HG02870 (cell line): Measurements from ENCODE around the gene PPP6R2.
A peak's percentile ranks its signal among the peaks of the same experiment; 100 is the strongest.
"Not testable (repeated sequence)": the region's sequence is repeated elsewhere in the genome, so short reads cannot be mapped to it uniquely, and the experiment has no call there.

Experiments
- ATAC-seq: cut with Tn5 transposase; IDR thresholded peaks from one replicate; pipeline ENCODE4 v1.9.1; 2021; ENCODE audit warnings: mild to moderate bottlenecking, moderate library complexity; ENCODE audit not compliant: unreplicated experiment

PPP6R2 gene

DNA sequence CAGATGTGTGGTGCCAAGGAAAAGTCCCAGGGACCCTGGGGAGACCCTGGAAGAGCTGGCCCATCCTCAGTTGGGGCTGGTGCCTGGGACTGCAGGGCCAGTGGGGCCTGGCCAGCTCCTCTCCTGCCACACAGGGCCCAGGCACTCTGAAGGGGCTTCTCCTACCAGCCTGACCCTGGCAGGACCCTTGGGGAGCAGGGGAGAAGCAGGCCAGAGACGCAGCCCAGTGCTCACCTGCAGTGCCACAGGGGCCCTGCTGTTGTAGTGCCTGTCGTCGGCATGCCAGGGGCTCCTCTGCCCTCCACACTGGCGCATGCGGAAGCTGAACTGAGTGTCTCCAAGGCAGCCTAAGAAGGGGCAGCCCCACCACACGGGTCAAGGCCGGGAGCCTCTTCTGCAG, 25.5 kb upstream of the PPP6R2 start:
- ATAC-seq: no peak

DNA sequence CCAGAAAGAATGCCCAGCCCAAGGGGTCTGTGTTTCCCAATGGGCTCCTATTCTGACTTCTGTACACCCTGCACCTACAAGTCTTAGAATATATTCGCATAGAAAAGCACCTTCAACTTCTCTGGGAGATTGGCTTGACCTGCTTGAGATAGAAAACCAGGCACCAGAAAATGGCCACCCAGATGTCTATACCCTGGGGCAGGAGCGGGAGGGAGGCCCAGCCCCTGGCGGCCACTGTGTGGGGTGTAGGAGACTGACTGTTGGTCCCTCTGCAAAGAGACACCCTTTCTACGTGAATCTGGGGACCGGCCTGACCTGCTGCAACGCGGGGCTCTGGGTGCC, 24.8 kb upstream of the PPP6R2 start:
- no peak for ATAC-seq

DNA sequence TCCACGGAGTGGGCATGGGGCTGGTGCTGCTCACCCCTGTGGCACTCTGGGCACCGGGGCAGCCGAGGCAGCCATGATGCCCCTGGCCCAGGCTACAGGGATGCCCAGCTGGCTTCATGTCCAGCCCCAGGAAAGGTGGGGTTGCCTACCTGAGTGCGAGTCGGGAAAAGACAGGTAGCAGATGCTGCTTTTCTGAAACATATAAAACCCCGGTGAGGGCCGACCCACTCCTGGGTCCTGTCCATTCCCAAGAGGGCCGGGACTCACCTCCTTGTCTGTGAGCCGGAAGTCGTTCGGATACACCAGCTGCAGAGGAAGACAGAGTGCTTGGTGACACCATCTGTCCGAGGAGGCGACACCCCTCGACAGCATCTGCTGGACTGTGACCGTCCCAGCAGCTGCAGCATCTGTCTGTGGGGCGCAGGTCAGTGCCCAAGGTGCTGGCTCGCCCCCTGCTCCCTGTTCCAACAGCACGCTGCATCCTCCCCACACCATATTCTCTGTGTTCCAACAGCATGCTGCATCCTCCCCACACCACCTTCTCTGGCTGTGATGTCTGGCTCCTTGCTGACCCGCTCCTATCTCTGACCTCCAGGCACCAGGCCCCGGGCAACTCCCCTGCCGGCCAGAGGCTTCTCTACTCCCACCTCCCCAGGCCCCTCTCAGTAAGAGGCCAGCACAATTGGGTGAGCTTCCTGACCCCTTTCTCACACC, 24.3 kb upstream of the PPP6R2 start:
- ATAC-seq: no peak

GRCh38 chr22:50319503-50319951, 23.6 kb upstream of the PPP6R2 start:
- no peak for ATAC-seq

DNA sequence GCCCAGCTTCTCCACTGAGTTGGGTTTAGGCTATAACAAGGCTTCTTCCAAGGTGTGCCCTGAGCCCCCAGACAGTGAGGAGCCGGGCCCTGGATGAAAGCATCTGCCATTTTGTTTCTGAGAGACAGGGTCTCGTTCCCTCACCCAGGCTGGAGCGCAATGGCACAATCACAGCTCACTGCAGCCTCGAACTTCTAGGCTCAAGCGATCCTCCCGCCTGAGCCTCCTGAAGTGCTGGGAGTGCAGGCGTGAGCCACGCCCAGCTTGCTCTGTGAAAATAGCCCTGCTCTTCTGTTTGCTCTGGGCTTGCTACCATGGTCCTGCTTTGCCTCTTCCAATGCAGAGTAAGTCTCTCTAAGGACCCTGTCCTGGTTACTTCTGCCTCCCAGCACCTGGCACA, 23.0 kb upstream of the PPP6R2 start:
- no peak for ATAC-seq

GRCh38 chr22:50320671-50321325, 22.3 kb upstream of the PPP6R2 start:
- no peak for ATAC-seq

GRCh38 chr22:50322382-50323104, 20.6 kb upstream of the PPP6R2 start:
- not testable (repeated sequence) for ATAC-seq

GRCh38 chr22:50323900-50324299, 19.2 kb upstream of the PPP6R2 start:
- no peak for ATAC-seq

GRCh38 chr22:50325444-50326224, 17.5 kb upstream of the PPP6R2 start:
- no peak for ATAC-seq

DNA sequence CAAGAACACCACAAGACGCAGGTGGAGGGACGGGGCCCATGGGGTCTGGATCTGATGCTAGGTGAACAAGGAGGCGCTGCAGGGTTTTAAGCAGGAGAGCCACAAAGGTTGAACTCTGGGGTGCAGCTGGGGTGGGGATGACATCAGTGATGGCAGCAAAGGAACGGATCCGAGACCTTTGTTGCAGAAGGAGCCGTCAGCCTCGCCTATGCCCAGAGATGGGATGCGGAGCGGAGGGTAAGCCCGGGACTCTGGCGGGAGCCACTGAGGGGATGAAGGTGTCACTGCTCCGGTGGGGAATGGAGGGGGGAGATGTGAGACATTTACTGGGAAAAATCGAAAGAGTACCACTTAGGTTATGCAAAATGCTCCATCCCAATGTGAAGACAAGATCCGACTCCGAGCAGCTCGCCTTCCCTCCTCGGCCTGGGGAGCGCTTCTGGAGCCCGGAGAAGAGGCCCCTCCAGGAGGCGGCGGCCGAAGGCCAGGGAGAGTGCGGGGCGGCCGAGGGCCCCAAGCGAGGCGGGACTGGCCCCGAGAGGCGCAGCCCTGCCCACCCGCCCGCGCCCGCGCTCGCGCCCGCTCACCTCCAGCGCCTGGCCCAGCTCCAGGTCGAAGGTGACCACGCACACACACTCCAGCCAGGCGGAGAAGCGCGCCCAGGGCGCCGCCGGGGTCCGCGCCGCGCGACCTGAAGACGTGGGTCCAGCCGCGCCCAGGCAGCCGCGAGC, 16.7 kb upstream of the PPP6R2 start:
- ATAC-seq: no peak

- peak; percentile 70 for ATAC-seq
Observed at GRCh38 chr22:50326956-50327710, 16.0 kb upstream of the PPP6R2 start, which contains the start of gene DENND6B. DENND6B (minus strand) TSS chr22:50327012; CDS start chr22:50326988, 24 bp downstream.

DNA sequence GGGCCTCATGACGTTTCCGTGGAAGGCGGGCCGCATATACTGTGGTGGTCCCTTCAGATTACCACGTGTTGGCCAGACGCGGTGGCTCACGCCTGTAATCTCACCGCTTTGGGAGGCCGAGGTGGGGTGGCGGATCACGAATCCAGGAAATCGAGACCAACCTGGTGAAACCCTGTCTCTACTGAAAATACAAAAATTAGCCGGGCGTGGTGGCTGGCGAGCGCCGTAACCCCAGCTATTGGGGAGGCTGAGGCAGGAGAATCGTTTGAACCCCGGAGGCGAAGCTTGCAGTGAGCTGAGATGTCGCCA, 15.5 kb upstream of the PPP6R2 start:
- ATAC-seq: no peak

DNA sequence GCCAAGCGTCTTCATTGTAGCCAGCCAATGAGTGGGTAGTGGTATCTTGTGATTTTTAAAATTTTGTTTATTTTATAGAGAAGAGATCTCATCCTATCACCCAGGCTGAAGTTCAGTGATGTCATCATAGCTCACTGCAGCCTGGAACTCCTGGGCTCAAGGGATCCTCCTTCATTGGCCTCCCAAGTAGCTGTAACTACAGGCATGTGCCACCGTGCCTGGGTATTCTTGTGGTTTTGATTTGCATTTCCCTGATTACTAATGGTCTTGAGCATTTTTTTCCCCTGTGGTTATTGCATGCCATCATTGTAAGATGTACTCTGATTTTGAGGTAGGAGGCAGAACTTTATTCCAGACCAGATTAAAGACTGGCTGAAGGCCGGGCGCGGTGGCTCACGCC, 13.9 kb upstream of the PPP6R2 start:
- ATAC-seq: no peak

- ATAC-seq: not testable (repeated sequence)
Observed at GRCh38 chr22:50334433-50334832, 8.7 kb upstream of the PPP6R2 start.

- ATAC-seq: no peak
Observed at GRCh38 chr22:50337262-50338041, 5.7 kb upstream of the PPP6R2 start.

DNA sequence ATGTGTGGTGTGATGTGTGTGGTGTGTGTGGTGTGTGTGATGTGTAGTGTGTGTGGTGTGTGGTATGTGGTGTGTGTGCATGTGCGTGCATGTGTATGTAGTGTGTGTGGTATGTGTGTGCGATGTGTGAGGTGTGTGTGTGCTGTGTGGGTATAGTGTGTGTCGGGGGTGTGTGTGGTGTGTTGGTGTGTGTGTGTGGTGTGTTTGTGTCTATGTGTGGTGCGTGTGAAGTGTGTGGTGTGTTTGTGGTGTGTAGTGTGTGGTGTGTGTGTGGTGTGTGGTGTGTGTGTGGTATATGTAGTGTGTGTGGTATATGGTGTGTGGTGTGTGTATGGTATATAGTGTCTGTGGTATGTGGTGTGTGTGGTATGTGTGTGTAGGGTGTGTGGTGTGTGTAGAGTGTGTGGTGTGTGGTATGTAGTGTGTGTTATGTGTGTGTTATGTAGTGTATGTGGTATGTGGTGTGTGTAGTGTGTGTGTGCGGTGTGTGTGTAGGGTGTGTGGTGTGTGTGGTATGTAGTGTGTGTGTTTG, 5.0 kb upstream of the PPP6R2 start:
- ATAC-seq: no peak

GRCh38 chr22:50338860-50339462, 4.2 kb upstream of the PPP6R2 start:
- no peak for ATAC-seq
